Activated CD8-positive, alpha-beta T cell treated with anti-CD3 and anti-CD28 coated beads, Interleukin-2, amount 10 ng/mL, durations not matched to agents 7 days and 5 days (primary cell): Measurements from ENCODE around the gene AGXT2. TPM values are rescaled to one million over a fixed set of nuclear protein-coding genes. Genes with fewer than 3 reads are reported as not detected.

ENCODE experiments used
- ATAC-seq: fragments of 150-1000 bp; cut with Tn5 transposase; one replicate; pipeline ENCODE4 v1.10.0; 2021; ENCODE audit warnings: moderate library complexity
- CTCF ChIA-PET: fragments of 350-600 bp; sonication (Branson Sonifier 250); formaldehyde crosslinking; loops from one replicate; lab custom pipeline; 2021; ENCODE audit warnings: antibody characterized with exemption; lab: Charles Lee
- POLR2A ChIA-PET: fragments of 350-600 bp; sonication (Branson Sonifier 250); formaldehyde crosslinking; loops from one replicate; lab custom pipeline; 2021; ENCODE audit warnings: antibody characterized with exemption; lab: Charles Lee
- DNase-seq: peaks from one replicate; pipeline ENCODE4 v3.0.0-alpha.2; 2020
- H3K27ac Mint-ChIP-seq: one replicate; pipeline ENCODE4 v1.8.0; 2021; ENCODE audit warnings: mild to moderate bottlenecking, mixed read lengths
- H3K27me3 Mint-ChIP-seq: one replicate; pipeline ENCODE4 v1.8.0; 2021; ENCODE audit warnings: low read depth, mixed read lengths
- H3K36me3 Mint-ChIP-seq: one replicate; pipeline ENCODE4 v1.8.0; 2021; ENCODE audit warnings: low read depth, mixed read lengths
- H3K4me1 Mint-ChIP-seq: one replicate; pipeline ENCODE4 v1.8.0; 2021; ENCODE audit warnings: low read depth, mixed read lengths
- H3K4me3 Mint-ChIP-seq: one replicate; pipeline ENCODE4 v1.8.0; 2021; ENCODE audit warnings: mild to moderate bottlenecking, mixed read lengths
- H3K9me3 Mint-ChIP-seq: one replicate; pipeline ENCODE4 v1.8.0; 2022; ENCODE audit warnings: mixed read lengths; ENCODE audit not compliant: insufficient read depth
- total RNA-seq, 2 experiments: library from RNA; stranded (reverse); gene quantifications; one replicate each; pipeline ENCODE4 v1.2.3, GENCODE V29; 2021

AGXT2 gene
- total RNA-seq, 2 experiments from 2014 or later = not detected

- ATAC-seq = no peak
- H3K4me1 Mint-ChIP-seq = peaks cover 19% of the 10 kb centered on the region
- POLR2A ChIA-PET = interaction anchor here (0.8 kb wide), 1 partner anchor 28 kb away, joined by 4 read pairs; the partner anchor contains the start of gene DNAJC21
- no peaks in the 10 kb centered on the region for H3K9me3 Mint-ChIP-seq
- H3K4me3 Mint-ChIP-seq = no peak overlapping the region
- DNase-seq = no peak
- no peak overlapping the region for H3K27ac Mint-ChIP-seq
- peaks cover 20% of the 10 kb centered on the region for H3K36me3 Mint-ChIP-seq
- no peaks in the 10 kb centered on the region for H3K27me3 Mint-ChIP-seq
- CTCF ChIA-PET = interaction anchor here (0.7 to 2.7 kb wide), 4 partner anchors 8 to 44 kb away, joined by 3 to 18 read pairs (median 3); no protein-coding TSS in a partner anchor
Observed at GRCh38 chr5:34957857-34958690, 89.7 kb downstream of the AGXT2 start.

- no peaks in the 10 kb centered on the region for H3K9me3 Mint-ChIP-seq
- ATAC-seq (no peak), DNase-seq (no peak)
- CTCF ChIA-PET = interaction anchor here (0.8 to 2.7 kb wide), 3 partner anchors 9 to 45 kb away, joined by 3 to 18 read pairs (median 3); no protein-coding TSS in a partner anchor
- H3K36me3 Mint-ChIP-seq = peaks cover 25% of the 10 kb centered on the region
- POLR2A ChIA-PET = no interaction called here
- no peak overlapping the region for H3K27ac Mint-ChIP-seq
- no peak overlapping the region for H3K4me3 Mint-ChIP-seq
- no peaks in the 10 kb centered on the region for H3K27me3 Mint-ChIP-seq
- peaks cover 19% of the 10 kb centered on the region for H3K4me1 Mint-ChIP-seq
Observed at GRCh38 chr5:34957321-34957720, 90.4 kb downstream of the AGXT2 start.

Other genes starting within 250 kb of the AGXT2 start
- not detected for gene TTC23L, start 208.8 kb downstream of the AGXT2 start, total RNA-seq
- gene RAD1, start 132.4 kb downstream of the AGXT2 start, total RNA-seq = 10 to 100 TPM; 29.7 to 32.4 TPM
- gene BRIX1, start 132.2 kb downstream of the AGXT2 start, total RNA-seq = 10 to 100 TPM; 41.6 to 46.4 TPM
- gene DNAJC21, start 118.4 kb downstream of the AGXT2 start, total RNA-seq = 10 to 100 TPM; 58.6 to 59.3 TPM
- not detected for gene PRLR, start 182.5 kb upstream of the AGXT2 start, total RNA-seq